A549 (cell line): ENCODE results near the gene BLOC1S4.

ENCODE experiments used
- BHLHE40 ChIP-seq: IDR thresholded peaks from 2 replicates; pipeline ENCODE4 v1.6.1; 2012; ENCODE audit warnings: low read depth, low read length, inconsistent platforms
- CHD2 ChIP-seq: fragments of 150-350 bp; IDR thresholded peaks from 2 replicates; pipeline ENCODE4 v1.6.1; 2014; ENCODE audit warnings: low read length; ENCODE audit not compliant: partially characterized antibody
- EP300 ChIP-seq, 2 experiments: fragments of >200 bp; sonication (Bioruptor Twin); formaldehyde crosslinking; IDR thresholded peaks; 2 replicates in 1 of 2; 3 replicates in 1 of 2; pipeline ENCODE4 v1.6.1; 2016 to 2017
- JUNB ChIP-seq: fragments of >200 bp; sonication (Bioruptor Twin); formaldehyde crosslinking; IDR thresholded peaks from 2 replicates; pipeline ENCODE4 v1.6.1; 2016
- POLR2A ChIP-seq: IDR thresholded peaks from 2 replicates; pipeline ENCODE4 v1.6.1; 2012; ENCODE audit warnings: mild to moderate bottlenecking, low read length
- TF ChIP-seq, protein P1 (sequence below): fragments of >200 bp; sonication (Bioruptor Twin); formaldehyde crosslinking; IDR thresholded peaks from 3 replicates; pipeline ENCODE4 v1.5.1; 2016
- TF ChIP-seq, protein P2 (sequence below): fragments of 150-350 bp; IDR thresholded peaks from 2 replicates; pipeline ENCODE4 v1.6.1; 2014; ENCODE audit warnings: low read depth, mild to moderate bottlenecking, low read length

DNA sequence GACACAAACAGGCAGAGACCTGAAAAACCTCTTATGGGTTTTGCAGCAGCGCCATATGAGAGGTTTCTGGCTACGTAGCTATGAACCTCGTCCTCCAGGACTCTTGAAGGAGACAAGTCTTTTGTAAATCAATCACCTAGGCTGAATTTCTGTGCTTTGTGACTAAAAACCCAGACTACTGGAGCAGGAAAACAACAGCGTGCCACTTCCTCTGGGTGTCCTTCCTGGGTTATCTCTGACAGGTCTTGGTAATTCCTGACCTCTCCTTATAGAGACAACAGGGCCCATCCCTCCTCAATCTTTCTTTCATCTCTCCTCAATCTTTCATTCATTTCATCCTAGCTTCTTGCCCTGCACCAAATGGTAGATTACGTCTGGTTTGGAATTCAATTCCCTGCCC is 16.6 kb upstream of the BLOC1S4 start:
- no peak for TF ChIP-seq BHLHE40
- TF ChIP-seq EP300 (IDR thresholded peaks at IDR 0.05): no peak
- TF ChIP-seq, protein P1, sequence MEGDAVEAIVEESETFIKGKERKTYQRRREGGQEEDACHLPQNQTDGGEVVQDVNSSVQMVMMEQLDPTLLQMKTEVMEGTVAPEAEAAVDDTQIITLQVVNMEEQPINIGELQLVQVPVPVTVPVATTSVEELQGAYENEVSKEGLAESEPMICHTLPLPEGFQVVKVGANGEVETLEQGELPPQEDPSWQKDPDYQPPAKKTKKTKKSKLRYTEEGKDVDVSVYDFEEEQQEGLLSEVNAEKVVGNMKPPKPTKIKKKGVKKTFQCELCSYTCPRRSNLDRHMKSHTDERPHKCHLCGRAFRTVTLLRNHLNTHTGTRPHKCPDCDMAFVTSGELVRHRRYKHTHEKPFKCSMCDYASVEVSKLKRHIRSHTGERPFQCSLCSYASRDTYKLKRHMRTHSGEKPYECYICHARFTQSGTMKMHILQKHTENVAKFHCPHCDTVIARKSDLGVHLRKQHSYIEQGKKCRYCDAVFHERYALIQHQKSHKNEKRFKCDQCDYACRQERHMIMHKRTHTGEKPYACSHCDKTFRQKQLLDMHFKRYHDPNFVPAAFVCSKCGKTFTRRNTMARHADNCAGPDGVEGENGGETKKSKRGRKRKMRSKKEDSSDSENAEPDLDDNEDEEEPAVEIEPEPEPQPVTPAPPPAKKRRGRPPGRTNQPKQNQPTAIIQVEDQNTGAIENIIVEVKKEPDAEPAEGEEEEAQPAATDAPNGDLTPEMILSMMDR: no peak
- no peak for TF ChIP-seq POLR2A
- TF ChIP-seq CHD2: no peak
- TF ChIP-seq, protein P2, sequence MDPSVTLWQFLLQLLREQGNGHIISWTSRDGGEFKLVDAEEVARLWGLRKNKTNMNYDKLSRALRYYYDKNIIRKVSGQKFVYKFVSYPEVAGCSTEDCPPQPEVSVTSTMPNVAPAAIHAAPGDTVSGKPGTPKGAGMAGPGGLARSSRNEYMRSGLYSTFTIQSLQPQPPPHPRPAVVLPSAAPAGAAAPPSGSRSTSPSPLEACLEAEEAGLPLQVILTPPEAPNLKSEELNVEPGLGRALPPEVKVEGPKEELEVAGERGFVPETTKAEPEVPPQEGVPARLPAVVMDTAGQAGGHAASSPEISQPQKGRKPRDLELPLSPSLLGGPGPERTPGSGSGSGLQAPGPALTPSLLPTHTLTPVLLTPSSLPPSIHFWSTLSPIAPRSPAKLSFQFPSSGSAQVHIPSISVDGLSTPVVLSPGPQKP: no peak
- TF ChIP-seq JUNB: no peak
